GM12878 (cell line): Measurements from ENCODE around the gene TMEM82. TPM values are rescaled to one million over a fixed set of nuclear protein-coding genes. Genes with fewer than 3 reads are reported as not detected.

ENCODE experiments used
- ATAC-seq: fragments of 200-7000 bp; cut with Tn5 transposase; 3 replicates; pipeline ENCODE4 v1.9.1; 2020; ENCODE audit warnings: mild to moderate bottlenecking, moderate library complexity
- Bru-seq: library from RNA; stranded (reverse); fragments of 400-500 nt; gene quantifications from one replicate; lab custom pipeline; 2021; lab: Mats Ljungman, UMichigan
- BruChase-seq, 2 experiments: library from RNA; stranded (reverse); fragments of 400-500 nt; gene quantifications; one replicate each; lab custom pipeline; 2021; lab: Mats Ljungman, UMichigan
- BruUV-seq: library from RNA; stranded (reverse); fragments of 400-500 nt; replicated peaks from 2 replicates; lab custom pipeline; 2021; lab: Mats Ljungman, UMichigan
- CTCF ChIA-PET: fragments of 300-600 bp; sonication (Branson Sonifier 250); formaldehyde crosslinking; extraction: SDS; loops from one replicate; lab custom pipeline; 2021; ENCODE audit warnings: inconsistent platforms; lab: Yijun Ruan, JAX
- POLR2A ChIA-PET: fragments of 350-600 bp; formaldehyde crosslinking; extraction: SDS; loops from one replicate; lab custom pipeline; 2021; ENCODE audit warnings: inconsistent platforms; lab: Charles Lee
- RAD21 ChIA-PET: fragments of 300-600 bp; sonication (Branson Sonifier 250); formaldehyde crosslinking; loops from one replicate; lab custom pipeline; 2023; ENCODE audit warnings: antibody characterized with exemption; ENCODE audit not compliant: unreplicated experiment; lab: Charles Lee
- SMC1A ChIA-PET: fragments of 300-600 bp; sonication (Branson Sonifier 250); formaldehyde crosslinking; loops from one replicate; lab custom pipeline; 2023; ENCODE audit not compliant: unreplicated experiment, uncharacterized antibody; lab: Charles Lee
- DNase-seq: peaks from one replicate; pipeline ENCODE4 v3.0.0-alpha.2; 2011; ENCODE audit warnings: low read depth, low spot score
- FAIRE-seq: peaks from 3 replicates; lab custom pipeline; 2011; peaks lifted over from hg19 to GRCh38; lab: Jason Lieb, UNC
- H2AFZ ChIP-seq: 2 replicates; pipeline ENCODE4 v1.6.0; 2011; ENCODE audit warnings: low read depth, low read length, control low read depth; ENCODE audit not compliant: control insufficient read depth
- H3K27ac ChIP-seq: 2 replicates; pipeline ENCODE4 v1.5.1; 2011; ENCODE audit warnings: control low read depth; ENCODE audit not compliant: control insufficient read depth, insufficient read depth
- H3K27me3 ChIP-seq, 2 experiments: replicated peaks in 1 of 2; 2 replicates each; pipeline versions ENCODE4 v1.6.0 to v1.6.1; 2011; ENCODE audit warnings: low read length in 1 of 2; ENCODE audit not compliant: control insufficient read depth in 2 of 2, insufficient read depth in 2 of 2
- H3K36me3 ChIP-seq, 2 experiments: 2 replicates each; pipeline ENCODE4 v1.5.1; 2011; ENCODE audit warnings: low read length in 1 of 2; ENCODE audit not compliant: control insufficient read depth in 2 of 2, insufficient read depth in 2 of 2
- H3K4me1 ChIP-seq: 2 replicates; pipeline ENCODE4 v1.6.1; 2011; ENCODE audit warnings: mild to moderate bottlenecking, low read length, moderate library complexity, mixed read lengths; ENCODE audit not compliant: control insufficient read depth, insufficient read depth
- H3K4me2 ChIP-seq: 2 replicates; pipeline ENCODE4 v1.6.0; 2011; ENCODE audit warnings: control low read depth; ENCODE audit not compliant: control insufficient read depth, insufficient read depth
- H3K4me3 ChIP-seq: fragments of 200-600 bp; sonication (generic); 2 replicates; pipeline ENCODE4 v1.5.1; 2016
- H3K79me2 ChIP-seq: 2 replicates; pipeline ENCODE4 v1.6.0; 2011; ENCODE audit warnings: low read length; ENCODE audit not compliant: control insufficient read depth, insufficient read depth
- H3K9ac ChIP-seq: 2 replicates; pipeline ENCODE4 v1.8.0; 2011; ENCODE audit warnings: low read length, control low read depth, mixed read lengths; ENCODE audit not compliant: control insufficient read depth, insufficient read depth
- H3K9me3 ChIP-seq: replicated peaks from 3 replicates; pipeline ENCODE4 v1.5.1; 2011; ENCODE audit warnings: mild to moderate bottlenecking, low read length; ENCODE audit not compliant: control insufficient read depth, insufficient read depth
- H4K20me1 ChIP-seq: 2 replicates; pipeline ENCODE4 v1.6.0; 2011; ENCODE audit not compliant: control insufficient read depth, insufficient read depth
- ESRRA ChIP-seq: IDR thresholded peaks from 2 replicates; pipeline ENCODE4 v1.6.1; 2012; ENCODE audit warnings: mild to moderate bottlenecking, low read length, improper control_type of control experiment
- NFXL1 ChIP-seq: fragments of 450-650 bp; IDR thresholded peaks from 2 replicates; pipeline ENCODE4 v1.6.1; 2017; ENCODE audit warnings: antibody characterized with exemption, mild to moderate bottlenecking, borderline replicate concordance
- TCF12 ChIP-seq: IDR thresholded peaks from 2 replicates; pipeline ENCODE4 v1.6.1; 2011; ENCODE audit warnings: low read depth, mild to moderate bottlenecking, low read length
- YY1 ChIP-seq: IDR thresholded peaks from 2 replicates; pipeline ENCODE4 v1.6.1; 2011; ENCODE audit warnings: low read depth, mild to moderate bottlenecking, low read length
- ZNF24 ChIP-seq: fragments of 450-650 bp; IDR thresholded peaks from 2 replicates; pipeline ENCODE4 v1.6.1; 2017; ENCODE audit warnings: antibody characterized with exemption, mild to moderate bottlenecking
- ZNF622 ChIP-seq: fragments of 450-650 bp; IDR thresholded peaks from 2 replicates; pipeline ENCODE4 v1.6.1; 2017; ENCODE audit warnings: mild to moderate bottlenecking, inconsistent platforms
- WGBS: methylation state at CpG from one replicate; pipeline ENCODE4 v1.1.6; 2016; ENCODE audit warnings: low lambda C conversion rate; ENCODE audit not compliant: insufficient replicate concordance, insufficient coverage; ENCODE audit errors: missing lambda C conversion rate; 5-methylcytosine and 5-hydroxymethylcytosine counted together
- in situ Hi-C: fragments of 300-500 bp; cut with MboI; formaldehyde crosslinking; loops from 9 replicates; pipeline ENCODE4 v1.14.3; 2018; ENCODE audit warnings: mixed read lengths
- intact Hi-C: fragments of 100-400 bp; cut with micrococcal nuclease; formaldehyde crosslinking; loops from one replicate; pipeline ENCODE4 v1.14.2; 2022; ENCODE audit not compliant: unreplicated experiment
- long read RNA-seq, 2 experiments: library from polyadenylated mRNA; unstranded; transcript quantifications; one replicate each; pipeline ENCODE4 v2.0.0, GENCODE V29; 2019 to 2020
- polyA minus RNA-seq, 3 experiments: library from RNA; depleted of rRNA, polyadenylated mRNA; stranded (reverse); fragments of >200 nt; gene quantifications; 2 replicates each; pipeline ENCODE4 v1.2.3, GENCODE V29; 2011
- polyA plus RNA-seq, 11 experiments: library from polyadenylated mRNA; depleted of rRNA in 4 of 11; unstranded in 6 of 11; stranded (reverse) in 5 of 11; fragments of >200 nt; fragmentation: Nextera tagmentation in 4 of 11; fragmentation: Illumina TruSeq in 1 of 11; extraction: Ambion mirVana in 4 of 11; extraction: Trizol in 1 of 11; gene quantifications; 1 replicate in 1 of 11; 2 replicates in 10 of 11; pipeline versions ENCODE4 v1.2.1 to v1.2.3, GENCODE V29; 2011 to 2016; ENCODE audit warnings: inconsistent platforms in 2 of 11, missing spikeins in 2 of 11, low read depth in 1 of 11
- total RNA-seq, 4 experiments: library from RNA; depleted of rRNA in 3 of 4; stranded (reverse); fragments of >200 nt in 3 of 4; fragmentation: Illumina TruSeq in 1 of 4; extraction: Trizol in 1 of 4; gene quantifications; 2 replicates each; pipeline versions ENCODE4 v1.2.1 to v1.2.3, GENCODE V29; 2013 to 2021
- TF ChIP-seq, protein P1 (sequence below): IDR thresholded peaks from 2 replicates; pipeline ENCODE4 v1.6.1; 2011; ENCODE audit warnings: low read depth, mild to moderate bottlenecking, low read length, moderate library complexity, borderline replicate concordance; ENCODE audit errors: extremely low read depth

The TMEM82 gene
- not detected in 2 replicates for total RNA-seq (2013; cell fraction: nucleolus; rRNA removed)
- total RNA-seq (2014; rRNA removed) (not detected in 2 replicates), total RNA-seq (2014; rRNA removed; fragmentation: Illumina TruSeq; extraction: Trizol) (not detected in 2 replicates), total RNA-seq (2021) (not detected in 2 replicates), polyA plus RNA-seq (2011; rRNA removed) (not detected in 2 replicates), polyA plus RNA-seq (2014; fragmentation: Illumina TruSeq; extraction: Trizol) (not detected in 2 replicates), polyA plus RNA-seq (2014; fragmentation: Nextera tagmentation; extraction: Ambion mirVana) (not detected), polyA plus RNA-seq (2014; rRNA removed) (not detected in 2 replicates), polyA plus RNA-seq (2016; fragmentation: Nextera tagmentation; extraction: Ambion mirVana) (not detected), polyA minus RNA-seq (2011; rRNA and poly(A)+ RNA removed) (not detected in 2 replicates), Bru-seq, nascent RNA (not detected), BruChase-seq, experiment 1, labeled RNA remaining after a 6-hour chase (not detected), BruChase-seq, experiment 2, labeled RNA remaining after a 2-hour chase (percentile 6 among the genes with signal in this experiment)
- polyA plus RNA-seq (2011; ENCODE audit: low read depth) = not detected
- polyA plus RNA-seq (2011; cell fraction: cytosol; rRNA removed) = not detected in 2 replicates
- not detected in 2 replicates for polyA plus RNA-seq (2011; cell fraction: nucleus; rRNA removed)
- not detected in 2 replicates for polyA plus RNA-seq (2012)
- polyA minus RNA-seq (2011; cell fraction: cytosol; rRNA and poly(A)+ RNA removed) = not detected in 2 replicates
- not detected in 2 replicates for polyA minus RNA-seq (2011; cell fraction: nucleus; rRNA and poly(A)+ RNA removed)
- long read RNA-seq, experiment 1 = 0 reads
- long read RNA-seq, experiment 2 = 0 reads

DNA sequence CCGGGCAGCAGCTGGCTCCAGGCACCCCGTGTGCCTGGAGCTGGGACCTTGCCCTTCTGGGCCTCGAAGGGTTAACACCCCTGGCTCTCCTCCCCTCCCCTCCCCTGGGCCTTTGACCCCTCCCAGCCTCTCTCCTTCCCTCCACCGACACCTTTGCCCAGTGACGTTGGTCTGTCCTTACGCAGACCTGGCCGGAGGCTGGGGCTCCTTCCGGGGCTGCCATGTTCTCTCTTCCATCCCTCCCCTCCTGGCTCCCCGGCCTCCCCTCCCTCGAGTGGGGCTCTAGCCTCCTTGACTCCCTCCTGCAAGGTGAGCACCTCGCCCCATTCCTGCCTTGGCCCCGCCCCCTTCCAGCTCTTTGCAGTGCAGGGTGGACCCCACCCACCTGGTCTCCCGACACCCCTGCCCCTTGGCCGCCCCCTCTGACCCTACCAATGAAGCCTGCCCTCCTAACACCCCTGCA is at the start of gene TMEM82:
TMEM82 (plus strand) TSS at position 161 of the 463 bp plus-strand sequence; CDS start at position 222, 61 bp downstream.
- FAIRE-seq (no peak), ATAC-seq (no peak), DNase-seq (no peak)
- Histone ChIP-seq H3K79me2 (no peaks in the 10 kb centered on the region), H3K27me3 (no peaks in the 10 kb centered on the region), H3K4me3 (no peak within 1 kb of the TSS), H3K4me1 (0 out of 2 replicates have a peak, but pooled peaks cover 3% of the 10 kb centered on the region), H3K9ac (no peak within 1 kb of the TSS), H3K36me3 (no peaks in the 10 kb centered on the region), H3K4me2 (no peak within 1 kb of the TSS), H3K27ac (no peak within 1 kb of the TSS), H3K9me3 (no peaks in the 10 kb centered on the region), H4K20me1 (no peaks in the 10 kb centered on the region), H2AFZ (no peak within 1 kb of the TSS)
- RAD21 ChIA-PET = no interaction called here
- no TSS peak for BruUV-seq
- in situ Hi-C loops (no loop called here), intact Hi-C loops (loop anchor here (5.0 kb wide), 1 partner anchor 305 kb away; the partner anchor contains the start of gene CTRC)
- SMC1A ChIA-PET = interaction anchor here (1.5 kb wide), 1 partner anchor 149 kb away, joined by 4 read pairs; no protein-coding TSS in a partner anchor
- TF ChIP-seq YY1 (no peak), ZNF622 (no peak), TCF12 (no peak), ZNF24 (no peak), NFXL1 (no peak), ESRRA (no peak)
- TF ChIP-seq, protein P1, sequence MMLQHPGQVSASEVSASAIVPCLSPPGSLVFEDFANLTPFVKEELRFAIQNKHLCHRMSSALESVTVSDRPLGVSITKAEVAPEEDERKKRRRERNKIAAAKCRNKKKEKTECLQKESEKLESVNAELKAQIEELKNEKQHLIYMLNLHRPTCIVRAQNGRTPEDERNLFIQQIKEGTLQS = no peak
- CTCF ChIA-PET = interaction anchor here (0.9 to 1.5 kb wide), 3 partner anchors 139 to 419 kb away, joined by 3 to 8 read pairs (median 3); no protein-coding TSS in a partner anchor
- 41% methylated on average over 7 of the region's 14 CpGs for WGBS
- POLR2A ChIA-PET = interaction anchor here (0.7 kb wide), 1 partner anchor 153 kb away, joined by 5 read pairs; no protein-coding TSS in a partner anchor
